Stomach (tissue), 4 donors: ENCODE results near the gene CYP2W1.

Experiments
- CTCF ChIP-seq, 7 experiments: fragments of 450-650 bp in 4 of 7; fragments of 200-600 bp in 3 of 7; sonication (generic) in 3 of 7; IDR thresholded peaks; one replicate each; pipeline ENCODE4 v1.5.1; 2016 to 2019; ENCODE audit warnings: antibody characterized with exemption in 7 of 7, control low read depth in 2 of 7, mild to moderate bottlenecking in 1 of 7
- EP300 ChIP-seq: sonication (generic); formaldehyde crosslinking; IDR thresholded peaks from one replicate; pipeline ENCODE4 v1.6.1; 2017; ENCODE audit warnings: antibody characterized with exemption
- POLR2A ChIP-seq, 4 donors: fragments of 450-650 bp; IDR thresholded peaks; one replicate each; pipeline ENCODE4 v1.6.1; 2016; ENCODE audit warnings: antibody characterized with exemption in 4 of 4, control low read depth in 2 of 4, mild to moderate bottlenecking in 1 of 4, moderate library complexity in 1 of 4
- POLR2AphosphoS5 ChIP-seq, 3 donors: sonication (generic); formaldehyde crosslinking; IDR thresholded peaks; one replicate each; pipeline ENCODE4 v1.6.1; 2016; ENCODE audit warnings: antibody characterized with exemption in 3 of 3

- TF ChIP-seq CTCF (IDR thresholded peaks at IDR 0.05), result no peak
- TF ChIP-seq POLR2AphosphoS5 (IDR thresholded peaks at IDR 0.05), result no peak
- no peak for TF ChIP-seq EP300
- TF ChIP-seq POLR2A (IDR thresholded peaks at IDR 0.05), result no peak
These were observed 15.5 kb upstream of the CYP2W1 start for GRCh38 chr7:967361-968082.
